Transverse colon (tissue), 4 donors: ENCODE measurements around the gene CRYGN. TPM values are rescaled to one million over a fixed set of nuclear protein-coding genes. Genes with fewer than 3 reads are reported as not detected.

ENCODE experiments used
- DNase-seq: peaks from one replicate; pipeline ENCODE4 v3.0.0-alpha.2; 2019
- H3K27ac ChIP-seq, 4 donors: fragments of 200-600 bp; sonication (generic); 2 replicates each; pipeline ENCODE4 v1.5.1; 2016 to 2018; ENCODE audit warnings: inconsistent platforms in 4 of 4
- H3K27me3 ChIP-seq: fragments of 200-600 bp; sonication (generic); 2 replicates; pipeline ENCODE4 v1.5.1; 2017; ENCODE audit warnings: inconsistent platforms
- H3K36me3 ChIP-seq, 4 donors: fragments of 200-600 bp; sonication (generic); 2 replicates each; pipeline ENCODE4 v1.5.1; 2017 to 2019; ENCODE audit warnings: inconsistent platforms in 4 of 4
- H3K4me1 ChIP-seq, 4 donors: fragments of 200-600 bp; sonication (generic); 2 replicates each; pipeline ENCODE4 v1.5.1; 2017 to 2020; ENCODE audit warnings: inconsistent platforms in 4 of 4
- H3K4me3 ChIP-seq, 4 donors: fragments of 200-600 bp; sonication (generic); 1 replicate in 1 of 4; 2 replicates in 3 of 4; pipeline versions ENCODE4 v1.5.1 to v1.6.1; 2017 to 2019; ENCODE audit warnings: inconsistent platforms in 4 of 4
- H3K9me3 ChIP-seq, 2 donors: fragments of 200-600 bp; sonication (generic); 2 replicates each; pipeline ENCODE4 v1.5.1; 2017 to 2019; ENCODE audit warnings: inconsistent platforms in 2 of 2
- CTCF ChIP-seq, 5 experiments: fragments of 200-600 bp in 3 of 5; fragments of 450-650 bp in 2 of 5; sonication (generic) in 3 of 5; IDR thresholded peaks; 1 replicate in 2 of 5; 2 replicates in 3 of 5; pipeline ENCODE4 v1.5.1; 2016 to 2017; ENCODE audit warnings: antibody characterized with exemption in 5 of 5, inconsistent platforms in 3 of 5, mild to moderate bottlenecking in 2 of 5, moderate library complexity in 1 of 5
- EP300 ChIP-seq: sonication (generic); formaldehyde crosslinking; IDR thresholded peaks from one replicate; pipeline ENCODE4 v1.6.1; 2017; ENCODE audit warnings: antibody characterized with exemption, low read depth
- POLR2A ChIP-seq: fragments of 450-650 bp; IDR thresholded peaks from one replicate; pipeline ENCODE4 v1.6.1; 2016; ENCODE audit warnings: antibody characterized with exemption, mild to moderate bottlenecking, moderate library complexity
- POLR2AphosphoS5 ChIP-seq, 3 donors: sonication (generic); formaldehyde crosslinking; IDR thresholded peaks; one replicate each; pipeline ENCODE4 v1.6.1; 2016; ENCODE audit warnings: antibody characterized with exemption in 3 of 3
- WGBS, 2 donors: methylation state at CpG; one replicate each; pipeline ENCODE4 v1.1.5; 2018; ENCODE audit warnings: low coverage in 1 of 2; 5-methylcytosine and 5-hydroxymethylcytosine counted together
- in situ Hi-C, 4 donors: fragments of 200-750 bp; cut with MboI; loops; one replicate each; pipeline versions ENCODE4 v1.15.0 to v1.15.1; 2017; ENCODE audit warnings: low sequenced_read_pairs in 3 of 4, low pct_ligation_motif_present in 1 of 4, low pct_unique_long_range_greater_than_20kb in 1 of 4
- intact Hi-C: fragments of 100-400 bp; cut with DNase I; formaldehyde crosslinking; loops from one replicate; pipeline ENCODE4 v1.15.1; 2023; ENCODE audit warnings: low total_unique reads
- total RNA-seq, 4 donors: library from RNA; depleted of rRNA; stranded (reverse); fragments of >200 nt; gene quantifications; one replicate each; pipeline ENCODE4 v1.1.0, GENCODE V29; 2016

CRYGN gene
- total RNA-seq, 4 donors from 2014 or later: not detected

DNA sequence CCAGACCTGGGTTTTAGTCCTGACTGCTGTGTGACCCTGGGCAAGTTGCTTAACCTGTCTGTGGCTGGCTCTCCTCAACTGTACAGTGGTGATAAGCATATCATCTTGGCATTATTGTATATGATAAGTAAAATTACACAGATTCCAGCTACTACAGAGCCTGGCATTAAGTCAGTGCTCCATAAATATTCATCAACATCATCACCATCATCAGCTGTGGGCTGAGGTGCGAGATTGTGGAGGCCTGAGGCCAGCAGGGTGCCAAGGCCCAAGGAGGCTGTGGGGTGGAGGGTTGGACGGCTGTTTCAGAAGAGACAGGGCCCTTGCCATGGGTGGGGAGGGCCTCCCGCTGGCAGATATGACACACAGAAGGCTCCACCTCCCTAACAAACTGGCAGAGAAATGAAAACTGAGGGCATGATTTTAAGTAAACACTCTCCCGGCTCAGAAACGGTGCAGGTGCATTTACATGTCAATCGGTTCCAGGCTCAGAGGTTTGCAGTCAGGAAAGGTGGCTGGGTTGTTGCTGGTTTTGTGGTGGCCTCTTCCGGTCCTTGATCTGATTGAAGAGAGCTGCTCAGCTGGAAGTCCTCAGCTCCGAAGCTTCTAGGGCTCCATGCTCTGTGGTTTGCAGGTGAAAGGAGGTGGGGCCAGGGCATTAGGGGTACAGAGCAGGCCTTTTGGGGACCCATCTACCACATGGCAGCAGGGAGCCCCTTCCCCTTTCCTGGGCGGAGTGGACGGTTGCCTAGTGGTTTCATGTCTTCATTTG lies 10.2 kb downstream of the CRYGN start:
- WGBS, 2 donors: 20 to 40% methylated on average over 1 to 10 of the region's 10 CpGs
- peak overlapping the region in 1 of 4 donors; percentile 51 for H3K27ac ChIP-seq
- H3K9me3 ChIP-seq: no peaks in the 10 kb centered on the region
- H3K4me3 ChIP-seq: no peak overlapping the region
- intact Hi-C loops: no loop called here
- in situ Hi-C loops: no loop called here
- H3K36me3 ChIP-seq: no peaks in the 10 kb centered on the region
- H3K27me3 ChIP-seq: no peaks in the 10 kb centered on the region
- DNase-seq: peak; percentile 35
- TF ChIP-seq CTCF (IDR thresholded peaks at IDR 0.05): no peak
- no peak for TF ChIP-seq POLR2AphosphoS5 (IDR thresholded peaks at IDR 0.05)
- TF ChIP-seq POLR2A: no peak
- TF ChIP-seq EP300: no peak
- peaks cover 2 to 17% (median 9%) of the 10 kb centered on the region in 4 donors for H3K4me1 ChIP-seq

DNA sequence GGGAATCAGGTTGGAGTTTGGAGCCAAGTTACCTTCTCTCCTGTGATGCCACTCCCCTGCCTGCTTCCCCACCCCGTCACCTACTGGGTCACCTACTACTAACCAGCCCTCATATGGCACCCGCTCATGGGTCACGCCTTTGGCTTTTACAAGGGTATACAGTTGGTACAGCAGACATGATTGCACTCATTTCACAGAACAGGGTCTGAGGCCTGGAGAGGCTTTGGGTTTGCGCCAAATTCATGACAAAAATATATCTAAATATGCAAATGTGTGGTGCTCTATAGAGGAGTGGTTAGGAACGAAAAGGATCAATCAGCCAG lies 10.7 kb downstream of the CRYGN start:
- in situ Hi-C loops: no loop called here
- no peak overlapping the region for H3K4me3 ChIP-seq

GRCh38 chr7:151428378-151429236 lies 11.3 kb downstream of the CRYGN start:
- WGBS, 2 donors: 69% methylated on average over 13 of the region's 13 CpGs; no CpG with 5 or more reads in 1 of the 2 donors
- H3K27ac ChIP-seq: peak overlapping the region in 2 of 4 donors; percentile 14 to 51
- H3K4me1 ChIP-seq: peaks cover 2 to 17% (median 9%) of the 10 kb centered on the region in 4 donors
- TF ChIP-seq POLR2AphosphoS5 (IDR thresholded peaks at IDR 0.05): peak in 2 of 3 donors; percentile 33 to 39
- no peak for TF ChIP-seq EP300
- no peak for TF ChIP-seq CTCF (IDR thresholded peaks at IDR 0.05)
- no peak for TF ChIP-seq POLR2A
- DNase-seq: no peak
- H3K36me3 ChIP-seq: no peaks in the 10 kb centered on the region
- no peaks in the 10 kb centered on the region for H3K27me3 ChIP-seq
- intact Hi-C loops: no loop called here
- in situ Hi-C loops: no loop called here
- H3K4me3 ChIP-seq: no peak overlapping the region
- no peaks in the 10 kb centered on the region for H3K9me3 ChIP-seq

More for the DNA sequence above, 10.7 kb downstream of the CRYGN start:
- H3K27me3 ChIP-seq: no peaks in the 10 kb centered on the region
- peak overlapping the region in 2 of 4 donors; percentile 14 to 51 for H3K27ac ChIP-seq
- H3K36me3 ChIP-seq: no peaks in the 10 kb centered on the region
- WGBS, 2 donors: 84% methylated on average over 5 of the region's 5 CpGs; no CpG with 5 or more reads in 1 of the 2 donors
- TF ChIP-seq CTCF (IDR thresholded peaks at IDR 0.05) (no peak), POLR2A (no peak), POLR2AphosphoS5 (IDR thresholded peaks at IDR 0.05) (no peak), EP300 (no peak)
- intact Hi-C loops: no loop called here
- H3K4me1 ChIP-seq: peaks cover 2 to 17% (median 9%) of the 10 kb centered on the region in 4 donors
- no peaks in the 10 kb centered on the region for H3K9me3 ChIP-seq
- no peak for DNase-seq

GRCh38 chr7:151427705-151428377 lies 12.1 kb downstream of the CRYGN start:
- WGBS, 2 donors: 69 to 74% methylated on average over 4 to 10 of the region's 10 CpGs
- Histone ChIP-seq H3K36me3 (no peaks in the 10 kb centered on the region), H3K4me1 (peaks cover 2 to 17% (median 9%) of the 10 kb centered on the region in 4 donors), H3K27ac (peak overlapping the region; percentile 39 to 80 (median 64)), H3K4me3 (no peak overlapping the region), H3K9me3 (no peaks in the 10 kb centered on the region), H3K27me3 (no peaks in the 10 kb centered on the region)
- in situ Hi-C loops: no loop called here
- TF ChIP-seq EP300: no peak
- TF ChIP-seq CTCF (IDR thresholded peaks at IDR 0.05): no peak
- no peak for TF ChIP-seq POLR2AphosphoS5 (IDR thresholded peaks at IDR 0.05)
- no peak for TF ChIP-seq POLR2A
- intact Hi-C loops: no loop called here
- no peak for DNase-seq
